Fibroblast of lung (primary cell): ENCODE results near the gene NPHP1. TPM values are rescaled to one million over a fixed set of nuclear protein-coding genes. Genes with fewer than 3 reads are reported as not detected.

Source experiments
- DNase-seq, 2 donors: peaks; one replicate each; pipeline versions ENCODE4 v3.0.0 to v3.0.0-alpha.2; 2010; ENCODE audit warnings: low read depth in 2 of 2
- H2AFZ ChIP-seq: 2 replicates; pipeline ENCODE4 v1.5.1; 2012; ENCODE audit warnings: low read length, control low read depth, inconsistent platforms
- H3K27ac ChIP-seq: 2 replicates; pipeline ENCODE4 v1.5.1; 2011; ENCODE audit warnings: low read length, control low read depth; ENCODE audit not compliant: insufficient read depth
- H3K27me3 ChIP-seq: 2 replicates; pipeline ENCODE4 v1.5.1; 2011; ENCODE audit warnings: mild to moderate bottlenecking, low read length; ENCODE audit not compliant: control insufficient read depth, insufficient read depth
- H3K36me3 ChIP-seq: 2 replicates; pipeline ENCODE4 v1.5.1; 2011; ENCODE audit warnings: low read length; ENCODE audit not compliant: control insufficient read depth, insufficient read depth
- H3K4me1 ChIP-seq: 2 replicates; pipeline ENCODE4 v1.5.1; 2011; ENCODE audit warnings: low read length; ENCODE audit not compliant: control insufficient read depth, insufficient read depth; ENCODE audit errors: extremely low read depth
- H3K4me2 ChIP-seq: 2 replicates; pipeline ENCODE4 v1.5.1; 2011; ENCODE audit warnings: low read length, control low read depth; ENCODE audit not compliant: insufficient read depth; ENCODE audit errors: extremely low read depth
- H3K4me3 ChIP-seq, 4 experiments: fragments of 200-600 bp in 1 of 4; sonication (generic) in 1 of 4; replicated peaks in 1 of 4; 2 replicates each; pipeline ENCODE4 v1.5.1; 2011 to 2016; ENCODE audit warnings: low read length in 4 of 4, low read depth in 3 of 4, mild to moderate bottlenecking in 3 of 4, control low read depth in 2 of 4, inconsistent platforms in 1 of 4, mixed read lengths in 1 of 4; ENCODE audit not compliant: insufficient read depth in 1 of 4; ENCODE audit errors: control extremely low read depth in 1 of 4
- H3K79me2 ChIP-seq: 2 replicates; pipeline ENCODE4 v1.5.1; 2012; ENCODE audit warnings: mild to moderate bottlenecking, low read length, inconsistent platforms; ENCODE audit not compliant: control insufficient read depth, insufficient read depth
- H3K9ac ChIP-seq: 2 replicates; pipeline ENCODE4 v1.5.1; 2011; ENCODE audit warnings: mild to moderate bottlenecking, low read length, control low read depth; ENCODE audit not compliant: insufficient read depth
- H3K9me3 ChIP-seq: 2 replicates; pipeline ENCODE4 v1.5.1; 2012; ENCODE audit warnings: low read depth, low read length; ENCODE audit not compliant: control insufficient read depth, insufficient read depth
- H4K20me1 ChIP-seq: 2 replicates; pipeline ENCODE4 v1.5.1; 2011; ENCODE audit warnings: low read length; ENCODE audit not compliant: control insufficient read depth, insufficient read depth; ENCODE audit errors: extremely low read depth
- CTCF ChIP-seq, 2 donors: IDR thresholded peaks in 1 of 2; conservative IDR thresholded peaks in 1 of 2; 1 replicate in 1 of 2; 2 replicates in 1 of 2; pipeline ENCODE4 v1.5.1; 2011 to 2012; ENCODE audit warnings: low read length in 2 of 2, control low read depth in 1 of 2, inconsistent platforms in 1 of 2, low read depth in 1 of 2, mild to moderate bottlenecking in 1 of 2
- EZH2 ChIP-seq: IDR thresholded peaks from 2 replicates; pipeline ENCODE4 v1.5.1; 2012; ENCODE audit warnings: low read length, control low read depth, mild to moderate bottlenecking; ENCODE audit errors: missing control alignments
- polyA plus RNA-seq, 2 donors: library from polyadenylated mRNA; depleted of rRNA in 1 of 2; stranded (reverse) in 1 of 2; unstranded in 1 of 2; fragments of >200 nt; gene quantifications; 2 replicates each; pipeline ENCODE4 v1.2.1, GENCODE V29; 2011 to 2012; ENCODE audit warnings: missing spikeins in 1 of 2
- total RNA-seq: library from RNA; depleted of rRNA; stranded (reverse); fragments of >200 nt; gene quantifications from 2 replicates; pipeline ENCODE4 v1.2.1, GENCODE V29; 2014

NPHP1 gene
- total and polyA plus RNA-seq, 2 donors (not counting 1 experiment from before 2014, with no cell fraction given), result 5.0 to 5.1 TPM

- Histone ChIP-seq H3K9ac (no peak overlapping the region), H3K9me3 (no peaks in the 10 kb centered on the region), H3K27me3 (no peaks in the 10 kb centered on the region), H3K4me3 (no peak overlapping the region), H4K20me1 (no peaks in the 10 kb centered on the region), H3K36me3 (no peaks in the 10 kb centered on the region), H3K4me1 (no peaks in the 10 kb centered on the region), H3K79me2 (no peaks in the 10 kb centered on the region), H2AFZ (no peak overlapping the region), H3K27ac (no peak overlapping the region), H3K4me2 (no peak overlapping the region)
- TF ChIP-seq EZH2, result no peak
- no peak for TF ChIP-seq CTCF (conservative IDR thresholded peaks at IDR 0.05 in 1 of 2, IDR thresholded peaks at IDR 0.05 in 1 of 2; ENCODE audit: low read depth in 1 of 2, low read length in 2 of 2)
- no peak for DNase-seq
These were observed 74.1 kb downstream of the NPHP1 start for GRCh38 chr2:110130757-110131156.

- Histone ChIP-seq H3K79me2 (no peaks in the 10 kb centered on the region), H2AFZ (no peak overlapping the region), H3K4me3 (no peak overlapping the region), H3K27me3 (no peaks in the 10 kb centered on the region), H3K9me3 (no peaks in the 10 kb centered on the region), H3K9ac (no peak overlapping the region), H3K4me2 (no peak overlapping the region), H3K4me1 (no peaks in the 10 kb centered on the region), H3K36me3 (no peaks in the 10 kb centered on the region), H4K20me1 (no peaks in the 10 kb centered on the region), H3K27ac (no peak overlapping the region)
- TF ChIP-seq EZH2, result no peak
- peak in 1 of 2 donors; percentile 15 for DNase-seq
These were observed 77.9 kb downstream of the NPHP1 start for GRCh38 chr2:110126906-110127305.

GRCh38 chr2:110126086-110126773 lies 78.6 kb downstream of the NPHP1 start:
- Histone ChIP-seq H3K27ac (no peak overlapping the region), H3K4me1 (no peaks in the 10 kb centered on the region), H3K36me3 (no peaks in the 10 kb centered on the region), H3K79me2 (no peaks in the 10 kb centered on the region), H3K9ac (no peak overlapping the region), H3K4me3 (no peak overlapping the region), H4K20me1 (no peaks in the 10 kb centered on the region), H3K4me2 (no peak overlapping the region), H2AFZ (no peak overlapping the region), H3K27me3 (no peaks in the 10 kb centered on the region), H3K9me3 (no peaks in the 10 kb centered on the region)
- DNase-seq, result peak in 1 of 2 donors; percentile 73
- TF ChIP-seq CTCF (conservative IDR thresholded peaks at IDR 0.05 in 1 of 2, IDR thresholded peaks at IDR 0.05 in 1 of 2; ENCODE audit: low read depth in 1 of 2, low read length in 2 of 2) (no peak), EZH2 (no peak)
